NT2/D1 (cell line): ENCODE data around the gene ZNF664.

Experiments
- YY1 ChIP-seq: IDR thresholded peaks from 2 replicates; pipeline ENCODE4 v1.6.1; 2011; ENCODE audit not compliant: insufficient read length, insufficient read depth
- ZNF274 ChIP-seq: IDR thresholded peaks from 2 replicates; pipeline ENCODE4 v1.6.1; 2011; ENCODE audit warnings: mild to moderate bottlenecking, low read depth, low read length

DNA sequence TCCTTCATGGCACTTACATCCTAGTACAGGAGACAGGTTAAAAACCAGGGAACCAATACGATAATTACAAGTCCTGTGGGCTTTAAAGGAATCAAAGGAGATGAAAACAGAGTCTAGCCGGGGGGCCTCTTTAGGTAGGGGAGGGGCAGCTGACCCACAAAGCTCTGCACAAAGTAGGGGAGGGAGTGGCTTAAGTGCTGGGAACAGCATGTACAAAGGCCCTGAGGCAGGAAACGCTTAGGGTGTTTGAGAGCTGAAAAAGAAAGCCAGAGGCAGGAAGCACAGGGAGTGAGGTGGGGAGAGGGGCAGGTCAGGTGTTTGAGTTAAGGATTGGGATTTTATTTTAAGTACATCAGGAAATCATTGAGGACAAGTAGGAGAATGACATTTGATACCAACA is 37.7 kb downstream of the ZNF664 start:
- no peak for TF ChIP-seq YY1
- TF ChIP-seq ZNF274, result no peak
